DND-41 (cell line): ENCODE data around the gene C1QTNF6.

ENCODE experiments used
- CTCF ChIP-seq: IDR thresholded peaks from 2 replicates; pipeline ENCODE4 v1.5.1; 2012; ENCODE audit warnings: borderline replicate concordance, low read length, moderate library complexity, mild to moderate bottlenecking; ENCODE audit not compliant: poor library complexity, severe bottlenecking; ENCODE audit errors: extremely low read depth
- EZH2 ChIP-seq: IDR thresholded peaks from 3 replicates; pipeline ENCODE4 v1.6.1; 2012; ENCODE audit warnings: borderline replicate concordance, low read depth, mild to moderate bottlenecking, moderate library complexity, low read length, inconsistent platforms; ENCODE audit not compliant: severe bottlenecking

DNA sequence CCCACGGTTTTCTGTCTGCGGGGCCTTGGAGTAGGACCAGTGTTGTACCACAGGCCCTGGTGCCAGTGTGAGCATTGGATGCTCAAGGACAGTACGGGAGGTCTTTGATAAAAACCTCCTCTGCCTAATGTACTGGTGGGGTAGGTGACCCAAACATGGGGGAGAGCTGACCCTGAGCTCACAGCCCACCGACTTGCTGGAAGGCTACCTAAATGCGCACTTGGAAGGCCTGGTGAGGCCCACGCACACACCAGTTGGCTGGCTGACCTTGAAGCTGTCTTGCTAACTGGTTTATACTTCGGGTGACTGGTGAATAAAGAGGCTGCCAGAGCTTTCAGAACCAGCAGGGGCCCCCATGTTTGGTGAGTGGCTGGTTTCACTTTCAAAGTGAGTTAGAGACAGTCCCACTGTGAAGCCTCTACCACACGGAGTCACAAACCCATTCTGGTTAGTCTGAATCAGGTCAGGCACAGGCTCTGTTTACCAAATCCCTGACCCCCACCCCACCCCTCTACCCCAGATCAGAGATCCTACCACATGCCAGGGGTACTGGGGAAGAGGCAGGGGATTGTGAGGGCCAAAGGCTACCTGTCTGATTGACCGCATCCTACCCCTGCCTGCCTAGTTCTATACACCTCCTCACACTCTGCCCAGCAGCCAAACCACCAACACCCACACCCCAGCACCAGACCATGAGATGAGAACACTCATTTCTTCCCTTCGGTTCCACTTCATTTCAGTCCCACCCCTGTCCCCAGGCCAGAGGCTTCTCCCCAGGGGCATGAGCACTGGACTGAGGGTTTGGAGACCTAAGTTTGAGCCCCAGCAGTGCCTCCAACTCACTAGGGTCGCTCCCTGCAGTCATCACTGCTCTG lies 25.6 kb downstream of the C1QTNF6 start:
- TF ChIP-seq CTCF = peak; percentile 8
- TF ChIP-seq EZH2 = no peak
